Natural killer cell (primary cell): Measurements from ENCODE around the gene SYTL5. TPM values are rescaled to one million over a fixed set of nuclear protein-coding genes. Genes with fewer than 3 reads are reported as not detected.

ENCODE experiments used
- ATAC-seq, 3 donors: fragments of 150-1000 bp in 2 of 3; fragments of 200-7000 bp in 1 of 3; cut with Tn5 transposase; 1 replicate in 1 of 3; 2 replicates in 2 of 3; pipeline ENCODE4 v1.10.0; 2021; ENCODE audit warnings: mild to moderate bottlenecking in 2 of 3, moderate library complexity in 2 of 3
- DNase-seq, 2 donors: peaks; one replicate each; pipeline versions ENCODE4 v3.0.0 to v3.0.0-alpha.2; 2013 to 2021; ENCODE audit warnings: mixed read lengths in 1 of 2
- H3K27ac ChIP-seq: one replicate; pipeline ENCODE4 v1.5.1; 2013; ENCODE audit warnings: mild to moderate bottlenecking, low read length
- H3K27me3 ChIP-seq: one replicate; pipeline ENCODE4 v1.6.1; 2013; ENCODE audit warnings: low read length; ENCODE audit not compliant: control insufficient read depth, insufficient read depth
- H3K36me3 ChIP-seq: one replicate; pipeline ENCODE4 v1.6.1; 2013; ENCODE audit warnings: low read length; ENCODE audit not compliant: control insufficient read depth, insufficient read depth
- H3K4me1 ChIP-seq: one replicate; pipeline ENCODE4 v1.6.1; 2013; ENCODE audit warnings: low read length; ENCODE audit not compliant: control insufficient read depth, insufficient read depth
- H3K4me3 ChIP-seq: one replicate; pipeline ENCODE4 v1.5.1; 2013; ENCODE audit warnings: low read length
- H3K9me3 ChIP-seq: one replicate; pipeline ENCODE4 v1.6.1; 2013; ENCODE audit warnings: low read length; ENCODE audit not compliant: control insufficient read depth, insufficient read depth
- H3K27ac Mint-ChIP-seq, 2 donors: one replicate each; pipeline ENCODE4 v1.8.0; 2022; ENCODE audit warnings: mild to moderate bottlenecking in 2 of 2, mixed read lengths in 2 of 2, moderate library complexity in 1 of 2
- H3K27me3 Mint-ChIP-seq, 2 donors: one replicate each; pipeline ENCODE4 v1.8.0; 2022; ENCODE audit warnings: low read depth in 2 of 2, mixed read lengths in 2 of 2
- H3K36me3 Mint-ChIP-seq: one replicate; pipeline ENCODE4 v1.8.0; 2022; ENCODE audit warnings: mixed read lengths
- H3K4me1 Mint-ChIP-seq, 2 donors: one replicate each; pipeline ENCODE4 v1.8.0; 2022; ENCODE audit warnings: mixed read lengths in 2 of 2
- H3K4me3 Mint-ChIP-seq: one replicate; pipeline ENCODE4 v1.8.0; 2022; ENCODE audit warnings: mild to moderate bottlenecking, moderate library complexity, mixed read lengths
- H3K9me3 Mint-ChIP-seq, 2 donors: one replicate each; pipeline ENCODE4 v1.8.0; 2022; ENCODE audit warnings: mixed read lengths in 2 of 2
- CTCF ChIP-seq: fragments of 200-600 bp; IDR thresholded peaks from one replicate; pipeline ENCODE4 v1.8.0; 2022; ENCODE audit warnings: antibody characterized with exemption
- WGBS: methylation state at CpG from one replicate; pipeline ENCODE4 v1.1.7; 2013; ENCODE audit warnings: missing lambda C conversion rate; ENCODE audit not compliant: insufficient coverage; 5-methylcytosine and 5-hydroxymethylcytosine counted together
- intact Hi-C: fragments of 100-400 bp; cut with micrococcal nuclease; formaldehyde crosslinking; loops from one replicate; pipeline ENCODE4 v1.14.2; 2022
- total RNA-seq, 4 donors: library from RNA; stranded (reverse); fragments of 120-200 nt in 1 of 4; gene quantifications; one replicate each; pipeline versions ENCODE4 v1.2.3 to v1.2.4, GENCODE V29; 2013 to 2022

Gene SYTL5
- under 1 TPM in 1 of 3 donors, not detected in 2; 0.05 TPM for total RNA-seq
- total RNA-seq (2013), result 0.02 TPM

GRCh38 chrX:38006291-38006690, at the start of gene SYTL5:
Gene SYTL5, plus strand, starts transcription at chrX:38006553. Its CDS starts 27,337 bp downstream, at chrX:38033890.
- intact Hi-C loops, result no loop called here
- H3K27me3 Mint-ChIP-seq, result peaks cover 6 to 9% of the 10 kb centered on the region in 2 donors
- H3K4me3 Mint-ChIP-seq, result no peak within 1 kb of the TSS
- H3K27ac Mint-ChIP-seq, result no peak within 1 kb of the TSS
- H3K36me3 Mint-ChIP-seq, result no peaks in the 10 kb centered on the region
- H3K9me3 Mint-ChIP-seq, result peaks cover 0 to 3% of the 10 kb centered on the region in 2 donors
- H3K36me3 ChIP-seq, result no peaks in the 10 kb centered on the region
- H3K4me3 ChIP-seq, result no peak within 1 kb of the TSS
- no peak for TF ChIP-seq CTCF
- H3K4me1 Mint-ChIP-seq, result no peaks in the 10 kb centered on the region
- WGBS, result no CpG with 5 or more reads among the region's 1 CpG
- no peaks in the 10 kb centered on the region for H3K4me1 ChIP-seq
- no peaks in the 10 kb centered on the region for H3K27me3 ChIP-seq
- no peak for ATAC-seq
- DNase-seq, result no peak
- no peaks in the 10 kb centered on the region for H3K9me3 ChIP-seq
- H3K27ac ChIP-seq, result no peak within 1 kb of the TSS

GRCh38 chrX:37958525-37959211, 47.7 kb upstream of the SYTL5 start:
- WGBS, result 84% methylated on average over 6 of the region's 7 CpGs
- no peaks in the 10 kb centered on the region for H3K9me3 Mint-ChIP-seq

GRCh38 chrX:37959212-37960021, 46.9 kb upstream of the SYTL5 start:
- TF ChIP-seq CTCF, result no peak
- Histone ChIP-seq H3K36me3 (no peaks in the 10 kb centered on the region), H3K4me3 (no peak overlapping the region), H3K27ac (no peak overlapping the region), H3K9me3 (no peaks in the 10 kb centered on the region), H3K27me3 (no peaks in the 10 kb centered on the region), H3K4me1 (no peaks in the 10 kb centered on the region)
- Mint-ChIP-seq H3K9me3 (no peaks in the 10 kb centered on the region), H3K4me1 (no peaks in the 10 kb centered on the region), H3K4me3 (no peak overlapping the region), H3K27ac (no peak overlapping the region), H3K27me3 (peaks cover 0 to 2% of the 10 kb centered on the region in 2 donors), H3K36me3 (no peaks in the 10 kb centered on the region)
- intact Hi-C loops, result no loop called here
- DNase-seq (no peak), ATAC-seq (no peak)
- 85% methylated on average over 11 of the region's 15 CpGs for WGBS

More at GRCh38 chrX:37958525-37959211, 47.7 kb upstream of the SYTL5 start:
- no peaks in the 10 kb centered on the region for H3K36me3 Mint-ChIP-seq
- Histone ChIP-seq H3K4me1 (no peaks in the 10 kb centered on the region), H3K9me3 (no peaks in the 10 kb centered on the region), H3K27ac (no peak overlapping the region), H3K27me3 (no peaks in the 10 kb centered on the region), H3K4me3 (no peak overlapping the region), H3K36me3 (no peaks in the 10 kb centered on the region)
- DNase-seq (no peak), ATAC-seq (no peak)
- no peak overlapping the region for H3K4me3 Mint-ChIP-seq
- H3K4me1 Mint-ChIP-seq, result no peaks in the 10 kb centered on the region
- peaks cover 0 to 2% of the 10 kb centered on the region in 2 donors for H3K27me3 Mint-ChIP-seq
- no peak for TF ChIP-seq CTCF
- H3K27ac Mint-ChIP-seq, result no peak overlapping the region
- intact Hi-C loops, result no loop called here
